Liver (tissue), 2 donors: ENCODE results near the gene VRK2.

ENCODE experiments used
- CTCF ChIP-seq: fragments of 150-350 bp; IDR thresholded peaks from 2 replicates; pipeline ENCODE4 v1.5.1; 2017; ENCODE audit warnings: improper control_type of control experiment, low read depth, low read length; ENCODE audit not compliant: missing input control
- TF ChIP-seq, protein P1 (sequence below): IDR thresholded peaks from 2 replicates; pipeline ENCODE4 v1.6.1; 2016; ENCODE audit warnings: antibody characterized with exemption
- donor health status: healthy.

DNA sequence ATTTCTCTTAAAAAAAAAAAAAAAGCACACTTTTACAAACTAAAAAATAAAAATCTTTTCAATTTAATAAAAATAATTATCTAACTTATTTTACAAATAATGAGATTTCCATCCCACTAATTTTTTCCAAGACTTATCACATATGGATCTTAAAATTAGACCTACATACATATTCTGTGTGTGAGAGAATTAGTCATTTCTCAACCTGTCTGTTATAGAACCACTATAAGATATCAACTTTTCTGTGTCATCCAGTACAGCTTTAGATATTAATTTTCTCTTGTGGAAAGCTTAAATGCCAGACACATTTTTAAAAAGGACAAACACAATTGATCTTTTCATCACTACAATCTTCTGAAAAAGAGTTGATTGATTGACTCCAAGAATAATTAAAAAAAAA, 156.4 kb downstream of the VRK2 start:
- TF ChIP-seq CTCF: no peak
- TF ChIP-seq, protein P1, sequence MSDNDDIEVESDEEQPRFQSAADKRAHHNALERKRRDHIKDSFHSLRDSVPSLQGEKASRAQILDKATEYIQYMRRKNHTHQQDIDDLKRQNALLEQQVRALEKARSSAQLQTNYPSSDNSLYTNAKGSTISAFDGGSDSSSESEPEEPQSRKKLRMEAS: no peak
